Heart right ventricle (tissue), 16 donors: ENCODE measurements around the gene ALG1. TPM values are rescaled to one million over a fixed set of nuclear protein-coding genes. Genes with fewer than 3 reads are reported as not detected.
"Not testable (repeated sequence)": the region's sequence is repeated elsewhere in the genome, so short reads cannot be mapped to it uniquely, and the experiment has no call there.

Source experiments
- ATAC-seq, 8 donors: fragments of 200-7000 bp; cut with Tn5 transposase; one replicate each; pipeline ENCODE4 v1.9.1; 2020; ENCODE audit warnings: mild to moderate bottlenecking in 8 of 8, moderate library complexity in 8 of 8, moderate number of reproducible peaks in 1 of 8
- DNase-seq, 2 donors: peaks; one replicate each; pipeline ENCODE4 v3.0.0-alpha.2; 2020
- H3K27ac ChIP-seq, 10 donors: fragments of 200-600 bp; sonication (generic) in 2 of 10; one replicate each; pipeline versions ENCODE4 v1.5.0 to v1.8.0; 2020 to 2022; ENCODE audit warnings: mild to moderate bottlenecking in 3 of 10
- H3K27me3 ChIP-seq, 7 donors: fragments of 200-600 bp; one replicate each; pipeline ENCODE4 v1.8.0; 2021 to 2022; ENCODE audit warnings: mild to moderate bottlenecking in 2 of 7
- H3K36me3 ChIP-seq, 9 donors: fragments of 200-600 bp; sonication (generic) in 1 of 9; one replicate each; pipeline versions ENCODE4 v1.5.0 to v1.8.0; 2020 to 2022; ENCODE audit warnings: mild to moderate bottlenecking in 2 of 9
- H3K4me1 ChIP-seq, 9 donors: fragments of 200-600 bp; sonication (generic) in 1 of 9; one replicate each; pipeline versions ENCODE4 v1.5.0 to v1.8.0; 2020 to 2022; ENCODE audit warnings: mild to moderate bottlenecking in 4 of 9
- H3K4me3 ChIP-seq, 10 donors: fragments of 200-600 bp; sonication (generic) in 2 of 10; one replicate each; pipeline versions ENCODE4 v1.5.0 to v1.8.0; 2020 to 2022; ENCODE audit warnings: mild to moderate bottlenecking in 7 of 10, moderate library complexity in 2 of 10
- H3K9me3 ChIP-seq, 11 donors: fragments of 200-600 bp in 10 of 11; sonication (generic) in 2 of 11; one replicate each; pipeline versions ENCODE4 v1.5.0 to v1.8.0; 2013 to 2022; ENCODE audit warnings: mild to moderate bottlenecking in 2 of 11, control low read depth in 1 of 11, moderate library complexity in 1 of 11
- CTCF ChIP-seq, 9 donors: fragments of 200-600 bp; sonication (generic) in 2 of 9; IDR thresholded peaks; one replicate each; pipeline versions ENCODE4 v1.5.0 to v1.8.0; 2021 to 2022; ENCODE audit warnings: antibody characterized with exemption in 9 of 9, mild to moderate bottlenecking in 5 of 9, moderate library complexity in 1 of 9
- WGBS, 2 donors: extraction: QIAGEN DNeasy Blood & Tissue Kit; methylation state at CpG; one replicate each; pipeline ENCODE4 v1.1.7; 2013; ENCODE audit warnings: inconsistent platforms in 1 of 2; 5-methylcytosine and 5-hydroxymethylcytosine counted together
- intact Hi-C, 10 donors: fragments of 100-400 bp; cut with DNase I; formaldehyde crosslinking; loops; one replicate each; pipeline versions ENCODE4 v1.11.1 to v1.14.2; 2022
- polyA plus RNA-seq, 2 donors: library from polyadenylated mRNA; stranded (reverse); fragments of 200-250 nt; gene quantifications; one replicate each; pipeline ENCODE4 v1.2.3, GENCODE V29; 2013
- total RNA-seq, 10 donors: library from RNA; stranded (reverse); fragmentation: NEBNext Ultra II Directional in 3 of 10; extraction: Animal tissue kit (Norgen Biotek cat#: 25700) in 3 of 10; gene quantifications; one replicate each; pipeline versions ENCODE4 v1.2.1 to v1.2.4, GENCODE V29; 2021 to 2023
- donor health status: Arrhythmogenic right ventricular cardiomyopathy.
- donor health status: ischemic (EF 13 %, LVEDD 7.1; RV severe dilation, severe dysfunction).
- donor health status: healthy with polysubstance abuse.
- donor health status: DM: no; HTN: yes; CAD: no.
- donor health status: DM: no; HTN: no; CAD: no.
- donor health status: ischemic (EF 25% LVEDD 6.9; RV normal size, moderate dysfunction).
- donor health status: ischemic (EF 25% LVEDD 5.7; RV mildly dilated, moderate dysfunction).
- donor health status: healthy.
- donor health status: DM: yes; HTN: yes; CAD: no.
- donor health status: Ischemic cardiomyopathy.
- donor health status: ischemic (EF 35%, LVEDD 5.7; RV mildly dilated, moderate dysfunction).
- donor health status: nonischemic (EF 11% LVEDD 7.7; RV severe dilation, severe dysfunction).
- donor health status: DM: yes; HTN: yes; CAD: no.
- donor health status: PGD.
- donor health status: ischemic (EF 29% LVEDD 5.4; RV normal size, mild dysfunction).
- donor health status: nonischemic (EF 23%, LVEDD 6.1; RV moderate dilation, normal function).

ALG1 gene
- total and polyA plus RNA-seq, 12 donors: 4.9 to 13.7 (median 8.4) TPM

GRCh38 chr16:5044011-5044540 is 27.6 kb upstream of the ALG1 start:
- WGBS, 2 donors: 93 to 96% methylated on average over 8 of the region's 8 CpGs
- H3K9me3 ChIP-seq: no peaks in the 10 kb centered on the region

DNA sequence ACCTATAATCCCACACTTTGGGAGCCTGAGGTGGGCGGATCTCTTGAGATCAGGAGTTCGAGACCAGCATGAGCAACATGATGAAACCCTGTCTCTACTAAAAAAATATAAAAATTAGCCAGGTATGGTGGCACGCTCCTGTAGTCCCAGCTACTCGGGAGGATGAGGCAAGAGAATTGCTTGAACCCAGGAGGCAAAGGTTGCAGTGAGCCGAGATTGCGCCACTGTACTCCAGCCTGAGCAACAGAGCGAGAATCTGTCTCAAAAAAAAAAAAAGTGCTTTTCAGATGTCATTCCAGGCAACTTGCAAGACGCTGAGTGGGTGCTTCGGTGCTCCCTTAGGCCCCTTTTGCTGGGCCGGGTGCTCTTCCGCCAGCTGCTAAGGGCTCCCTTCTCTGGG is 27.1 kb upstream of the ALG1 start:
- not testable (repeated sequence) for H3K9me3 ChIP-seq, ATAC-seq
- WGBS, 2 donors: 94 to 96% methylated on average over 11 of the region's 11 CpGs

More at GRCh38 chr16:5044011-5044540, 27.6 kb upstream of the ALG1 start:
- Histone ChIP-seq H3K36me3 (peaks cover 0 to 5% (median 0%) of the 10 kb centered on the region in 9 donors), H3K27ac (no peak overlapping the region), H3K27me3 (no peaks in the 10 kb centered on the region), H3K4me1 (peaks cover 0 to 3% (median 0%) of the 10 kb centered on the region in 9 donors), H3K4me3 (no peak overlapping the region)
- ATAC-seq (no peak), DNase-seq (no peak)
- intact Hi-C loops: no loop called here
- no peak for TF ChIP-seq CTCF (IDR thresholded peaks at IDR 0.05)

DNA sequence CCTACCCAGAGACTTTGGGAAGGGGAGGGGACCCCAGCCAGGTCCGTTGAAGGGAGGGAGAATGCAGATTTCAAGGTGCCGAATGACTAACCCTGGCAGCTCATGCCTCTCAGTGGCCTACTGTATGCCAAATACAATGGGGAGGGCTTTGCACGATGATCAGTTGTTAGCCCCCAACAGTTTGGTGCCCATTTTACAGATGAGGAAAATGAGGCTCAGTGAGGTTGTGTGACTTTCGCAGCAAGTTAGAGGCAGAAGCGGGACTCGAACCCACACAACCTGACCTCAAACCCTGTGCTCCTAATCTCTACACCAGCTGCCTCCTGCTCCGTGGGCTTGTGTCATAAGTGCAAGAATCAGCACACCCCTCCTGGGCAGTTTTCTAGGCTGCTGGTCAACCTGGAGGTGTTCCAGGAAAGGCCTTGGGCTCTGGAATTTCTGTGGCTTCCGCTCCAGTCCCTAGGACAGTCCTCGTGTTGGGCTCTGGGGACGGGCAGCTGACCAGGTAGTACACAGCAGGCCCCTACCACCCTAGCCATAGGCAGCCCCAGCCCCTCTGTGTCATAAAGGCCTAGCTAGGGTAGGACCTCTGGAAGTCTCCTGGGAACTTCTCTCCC is 26.0 kb upstream of the ALG1 start:
- 87 to 91% methylated on average over 10 of the region's 10 CpGs for WGBS, 2 donors

More for the DNA sequence above, 27.1 kb upstream of the ALG1 start:
- intact Hi-C loops, H3K27me3 ChIP-seq, H3K27ac ChIP-seq, H3K4me3 ChIP-seq, H3K4me1 ChIP-seq, H3K36me3 ChIP-seq, DNase-seq: not testable (repeated sequence)

DNA sequence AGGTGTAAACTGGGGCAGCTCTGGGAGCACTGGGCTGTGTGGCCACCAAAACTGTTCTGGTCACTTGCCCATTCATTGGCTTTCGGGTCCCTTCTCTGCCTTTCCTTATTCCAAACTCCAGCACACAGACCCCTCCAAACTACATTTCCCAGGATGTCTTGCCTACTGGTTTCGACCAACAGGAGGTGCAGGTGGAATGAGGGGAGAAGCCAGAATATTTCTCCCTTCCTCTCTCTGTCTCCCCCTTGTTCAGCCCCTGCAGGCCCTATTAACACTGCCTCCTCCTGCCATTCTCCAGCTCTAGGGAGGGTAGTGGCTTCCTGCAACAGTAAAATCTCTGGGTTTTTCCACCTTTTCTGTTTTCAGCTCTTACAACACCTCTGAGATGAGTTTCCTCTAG is 24.7 kb upstream of the ALG1 start:
- no peak for TF ChIP-seq CTCF (IDR thresholded peaks at IDR 0.05)
- intact Hi-C loops: no loop called here
- peaks cover 0 to 15% (median 0%) of the 10 kb centered on the region in 11 donors for H3K9me3 ChIP-seq
- WGBS, 2 donors: 70 to 76% methylated on average over 2 of the region's 2 CpGs
- no peak overlapping the region for H3K4me3 ChIP-seq
- peaks cover 0 to 5% (median 0%) of the 10 kb centered on the region in 9 donors for H3K36me3 ChIP-seq
- no peaks in the 10 kb centered on the region for H3K4me1 ChIP-seq
- no peak for ATAC-seq
- no peak overlapping the region for H3K27ac ChIP-seq
- no peaks in the 10 kb centered on the region for H3K27me3 ChIP-seq
- no peak for DNase-seq

More for the DNA sequence above, 26.0 kb upstream of the ALG1 start:
- ATAC-seq (no peak), DNase-seq (no peak)
- peaks cover 0 to 5% (median 0%) of the 10 kb centered on the region in 9 donors for H3K36me3 ChIP-seq
- no peak for TF ChIP-seq CTCF (IDR thresholded peaks at IDR 0.05)
- H3K27ac ChIP-seq: no peak overlapping the region
- H3K9me3 ChIP-seq: peaks cover 0 to 3% (median 0%) of the 10 kb centered on the region in 11 donors
- intact Hi-C loops: no loop called here
- H3K4me3 ChIP-seq: no peak overlapping the region
- H3K27me3 ChIP-seq: no peaks in the 10 kb centered on the region
- peaks cover 0 to 3% (median 0%) of the 10 kb centered on the region in 9 donors for H3K4me1 ChIP-seq
